Thyroid gland (tissue), 4 donors: ENCODE results near the gene PDZD2. TPM values are rescaled to one million over a fixed set of nuclear protein-coding genes. Genes with fewer than 3 reads are reported as not detected.

Experiments used
- DNase-seq, 2 donors: peaks; one replicate each; pipeline ENCODE4 v3.0.0-alpha.2; 2019
- H3K27ac ChIP-seq, 3 donors: fragments of 200-600 bp; sonication (generic); 1 replicate in 2 of 3; 2 replicates in 1 of 3; pipeline ENCODE4 v1.5.1; 2016 to 2019; ENCODE audit warnings: mild to moderate bottlenecking in 1 of 3, moderate library complexity in 1 of 3
- H3K27me3 ChIP-seq: fragments of 200-600 bp; sonication (generic); one replicate; pipeline ENCODE4 v1.5.1; 2019
- H3K36me3 ChIP-seq, 2 donors: fragments of 200-600 bp; sonication (generic); one replicate each; pipeline ENCODE4 v1.5.1; 2016 to 2019
- H3K4me1 ChIP-seq, 2 donors: fragments of 200-600 bp; sonication (generic); one replicate each; pipeline ENCODE4 v1.5.1; 2017 to 2019
- H3K4me3 ChIP-seq, 3 donors: fragments of 200-600 bp; sonication (generic); replicated peaks in 1 of 3; 1 replicate in 2 of 3; 2 replicates in 1 of 3; pipeline ENCODE4 v1.5.1; 2016; ENCODE audit warnings: mild to moderate bottlenecking in 1 of 3
- H3K9me3 ChIP-seq: fragments of 200-600 bp; sonication (generic); one replicate; pipeline ENCODE4 v1.5.1; 2017
- CTCF ChIP-seq, 6 experiments: fragments of 200-600 bp in 3 of 6; fragments of 450-650 bp in 3 of 6; sonication (generic) in 3 of 6; IDR thresholded peaks; one replicate each; pipeline ENCODE4 v1.5.1; 2016 to 2019; ENCODE audit warnings: antibody characterized with exemption in 6 of 6, mild to moderate bottlenecking in 2 of 6, inconsistent platforms in 1 of 6, moderate library complexity in 1 of 6
- POLR2A ChIP-seq, 2 donors: fragments of 450-650 bp; IDR thresholded peaks; one replicate each; pipeline ENCODE4 v1.6.1; 2017; ENCODE audit warnings: antibody characterized with exemption in 2 of 2, mild to moderate bottlenecking in 2 of 2, moderate library complexity in 1 of 2
- WGBS, 2 donors: methylation state at CpG; one replicate each; pipeline ENCODE4 v1.1.5; 2017; 5-methylcytosine and 5-hydroxymethylcytosine counted together
- intact Hi-C: fragments of 100-400 bp; cut with DNase I; formaldehyde crosslinking; loops from one replicate; pipeline ENCODE4 v1.15.1; 2023
- total RNA-seq, 4 donors: library from RNA; depleted of rRNA; stranded (reverse); fragments of >200 nt; gene quantifications; one replicate each; pipeline ENCODE4 v1.2.3, GENCODE V29; 2016

Gene PDZD2
- total RNA-seq, 4 donors from 2014 or later: 1.8 to 4.5 (median 3.9) TPM

GRCh38 chr5:31767335-31768031 is 128.6 kb downstream of the PDZD2 start:
- Histone ChIP-seq H3K27me3 (no peaks in the 10 kb centered on the region), H3K36me3 (no peaks in the 10 kb centered on the region), H3K27ac (no peak overlapping the region), H3K4me1 (no peaks in the 10 kb centered on the region), H3K4me3 (no peak overlapping the region), H3K9me3 (no peaks in the 10 kb centered on the region)
- 89% methylated on average over 4 of the region's 4 CpGs for WGBS, 2 donors
- intact Hi-C loops: no loop called here
- DNase-seq: no peak
- no peak for TF ChIP-seq POLR2A (IDR thresholded peaks at IDR 0.05)
- no peak for TF ChIP-seq CTCF (IDR thresholded peaks at IDR 0.05)

GRCh38 chr5:31768046-31768445 is 129.1 kb downstream of the PDZD2 start:
- H3K4me3 ChIP-seq: no peak overlapping the region
- H3K9me3 ChIP-seq: no peaks in the 10 kb centered on the region
- WGBS, 2 donors: 88 to 89% methylated on average over 6 of the region's 6 CpGs
- TF ChIP-seq CTCF (IDR thresholded peaks at IDR 0.05) (no peak), POLR2A (IDR thresholded peaks at IDR 0.05) (no peak)
- no peak overlapping the region for H3K27ac ChIP-seq
- no peaks in the 10 kb centered on the region for H3K4me1 ChIP-seq
- H3K36me3 ChIP-seq: no peaks in the 10 kb centered on the region
- H3K27me3 ChIP-seq: no peaks in the 10 kb centered on the region
- intact Hi-C loops: no loop called here
- no peak for DNase-seq

- intact Hi-C loops: no loop called here
- Histone ChIP-seq H3K4me1 (no peaks in the 10 kb centered on the region), H3K27ac (no peak overlapping the region), H3K9me3 (no peaks in the 10 kb centered on the region), H3K4me3 (no peak overlapping the region), H3K27me3 (no peaks in the 10 kb centered on the region), H3K36me3 (no peaks in the 10 kb centered on the region)
- TF ChIP-seq CTCF (IDR thresholded peaks at IDR 0.05) (no peak), POLR2A (IDR thresholded peaks at IDR 0.05) (no peak)
- WGBS, 2 donors: 87 to 90% methylated on average over 9 of the region's 9 CpGs
- DNase-seq: no peak
Measured at GRCh38 chr5:31768784-31769183, 129.9 kb downstream of the PDZD2 start.

- H3K36me3 ChIP-seq: no peaks in the 10 kb centered on the region
- H3K4me3 ChIP-seq: no peak overlapping the region
- no peaks in the 10 kb centered on the region for H3K4me1 ChIP-seq
- no peaks in the 10 kb centered on the region for H3K9me3 ChIP-seq
- intact Hi-C loops: no loop called here
- WGBS, 2 donors: 63 to 71% methylated on average over 3 of the region's 3 CpGs
- no peak for DNase-seq
- TF ChIP-seq CTCF (IDR thresholded peaks at IDR 0.05) (no peak), POLR2A (IDR thresholded peaks at IDR 0.05) (no peak)
- no peaks in the 10 kb centered on the region for H3K27me3 ChIP-seq
- no peak overlapping the region for H3K27ac ChIP-seq
Measured at GRCh38 chr5:31769530-31769929, 130.6 kb downstream of the PDZD2 start.

- TF ChIP-seq POLR2A (IDR thresholded peaks at IDR 0.05) (no peak), CTCF (IDR thresholded peaks at IDR 0.05) (no peak)
- H3K4me3 ChIP-seq: no peak overlapping the region
- H3K27ac ChIP-seq: no peak overlapping the region
- no peaks in the 10 kb centered on the region for H3K27me3 ChIP-seq
- intact Hi-C loops: no loop called here
- no peak for DNase-seq
- no peaks in the 10 kb centered on the region for H3K9me3 ChIP-seq
- H3K36me3 ChIP-seq: no peaks in the 10 kb centered on the region
- WGBS, 2 donors: 59 to 66% methylated on average over 7 of the region's 7 CpGs
- H3K4me1 ChIP-seq: no peaks in the 10 kb centered on the region
Measured at GRCh38 chr5:31770132-31770720, 131.3 kb downstream of the PDZD2 start.
